GM21619 (cell line): ENCODE results near the gene RRP9.
"Not testable (repeated sequence)": the region's sequence is repeated elsewhere in the genome, so short reads cannot be mapped to it uniquely, and the experiment has no call there.

Experiments
- ATAC-seq: cut with Tn5 transposase; IDR thresholded peaks from one replicate; pipeline ENCODE4 v1.9.1; 2021; ENCODE audit not compliant: unreplicated experiment

RRP9 gene

GRCh38 chr3:51941798-51942602, at the start of gene RRP9, which contains the start of gene PARP3:
RRP9 (minus strand) TSS chr3:51941904; CDS start chr3:51941867, 37 bp downstream.
PARP3 (plus strand) TSS chr3:51942363; CDS start chr3:51943356, 993 bp downstream.
- ATAC-seq = peak; percentile 83

- ATAC-seq = not testable (repeated sequence)
Observed at GRCh38 chr3:51990501-51990971, 48.8 kb upstream of the RRP9 start.

- no peak for ATAC-seq
Observed at GRCh38 chr3:51988286-51989146, 46.8 kb upstream of the RRP9 start.

- ATAC-seq = no peak
Observed at GRCh38 chr3:51987568-51987967, 45.9 kb upstream of the RRP9 start.

GRCh38 chr3:51986010-51986947, 44.6 kb upstream of the RRP9 start:
- no peak for ATAC-seq

GRCh38 chr3:51985063-51985462, 43.4 kb upstream of the RRP9 start:
- no peak for ATAC-seq

GRCh38 chr3:51984269-51984647, 42.6 kb upstream of the RRP9 start:
- ATAC-seq = no peak

GRCh38 chr3:51983578-51984268, 42.0 kb upstream of the RRP9 start:
- no peak for ATAC-seq

GRCh38 chr3:51982838-51983577, 41.3 kb upstream of the RRP9 start, which contains the start of gene ACY1:
ACY1 (plus strand) TSS chr3:51983535; CDS start chr3:51984065, 530 bp downstream.
- peak; percentile 76 for ATAC-seq

- peak; percentile 49 for ATAC-seq
Observed at GRCh38 chr3:51982352-51982837, 40.7 kb upstream of the RRP9 start.

- ATAC-seq = no peak
Observed at GRCh38 chr3:51980253-51980652, 38.5 kb upstream of the RRP9 start.

GRCh38 chr3:51978143-51978502, 36.4 kb upstream of the RRP9 start:
- ATAC-seq = no peak

GRCh38 chr3:51977446-51978142, 35.9 kb upstream of the RRP9 start:
- no peak for ATAC-seq

GRCh38 chr3:51975852-51976549, 34.3 kb upstream of the RRP9 start:
- no peak for ATAC-seq

- ATAC-seq = peak; percentile 47
Observed at GRCh38 chr3:51974963-51975851, 33.5 kb upstream of the RRP9 start, which contains the start of gene ABHD14A. ABHD14A (plus strand) TSS chr3:51975064; CDS start chr3:51975136, 72 bp downstream.

- no peak for ATAC-seq
Observed at GRCh38 chr3:51974277-51974962, 32.7 kb upstream of the RRP9 start.
